GM21619 (cell line): ENCODE measurements around the gene CELSR1.
"Not testable (repeated sequence)": the region's sequence is repeated elsewhere in the genome, so short reads cannot be mapped to it uniquely, and the experiment has no call there.

ENCODE experiments used
- ATAC-seq: cut with Tn5 transposase; IDR thresholded peaks from one replicate; pipeline ENCODE4 v1.9.1; 2021; ENCODE audit not compliant: unreplicated experiment

Gene CELSR1

GRCh38 chr22:46483353-46483752 is 54.1 kb downstream of the CELSR1 start:
- ATAC-seq = no peak

DNA sequence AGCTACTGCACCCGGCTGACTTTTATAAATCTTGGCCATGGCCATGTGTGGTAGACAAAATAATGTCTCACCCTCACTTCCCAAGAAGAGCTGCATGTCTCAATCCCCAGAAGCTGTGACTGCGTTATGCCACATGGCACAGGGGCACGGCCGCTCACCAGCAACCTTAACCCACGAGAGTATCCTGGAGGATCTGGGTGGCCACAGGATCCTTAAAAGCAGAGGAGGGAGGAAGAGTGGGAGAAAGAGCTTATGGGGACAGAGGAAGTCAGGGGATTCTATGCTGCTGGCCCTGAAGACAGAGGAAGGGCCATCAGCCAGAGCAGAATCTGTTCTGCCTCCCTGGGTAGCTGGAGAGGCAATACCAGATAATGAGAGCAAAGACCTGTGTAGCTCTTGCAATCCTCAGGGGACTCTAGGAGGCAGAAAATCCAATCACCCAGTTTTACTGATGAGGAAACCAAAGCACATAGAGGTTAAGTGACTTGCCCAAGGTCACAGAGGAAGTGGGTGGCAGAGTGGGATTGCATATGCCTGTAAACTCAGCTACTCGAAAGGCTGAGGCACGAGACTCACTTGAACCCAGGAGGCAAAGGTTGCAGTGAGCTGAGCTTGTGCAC is 55.3 kb downstream of the CELSR1 start:
- no peak for ATAC-seq

- ATAC-seq = no peak
Measured at GRCh38 chr22:46481386-46481785, 56.0 kb downstream of the CELSR1 start.

- ATAC-seq = no peak
Measured at GRCh38 chr22:46480396-46480795, 57.0 kb downstream of the CELSR1 start.

DNA sequence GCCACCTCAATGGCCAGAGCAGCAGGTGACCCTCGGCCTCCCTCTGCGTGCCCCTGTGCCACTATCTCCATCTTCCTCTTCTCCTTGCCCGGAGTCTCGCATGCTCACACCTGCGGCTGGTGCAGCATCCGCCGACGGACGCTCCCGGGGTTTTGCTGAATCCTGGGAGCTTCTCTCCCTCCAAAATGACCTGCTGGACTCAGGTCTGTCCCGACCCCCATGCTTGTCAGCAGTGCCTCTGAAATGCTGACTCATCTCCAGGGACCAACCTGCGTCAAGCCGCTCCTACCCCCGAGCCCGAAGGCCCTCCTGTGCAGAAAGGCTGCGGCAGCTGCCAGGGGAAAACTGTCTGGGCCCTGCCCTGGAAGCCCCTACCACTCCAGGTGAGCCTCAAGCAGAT is 58.4 kb downstream of the CELSR1 start:
- ATAC-seq = no peak

DNA sequence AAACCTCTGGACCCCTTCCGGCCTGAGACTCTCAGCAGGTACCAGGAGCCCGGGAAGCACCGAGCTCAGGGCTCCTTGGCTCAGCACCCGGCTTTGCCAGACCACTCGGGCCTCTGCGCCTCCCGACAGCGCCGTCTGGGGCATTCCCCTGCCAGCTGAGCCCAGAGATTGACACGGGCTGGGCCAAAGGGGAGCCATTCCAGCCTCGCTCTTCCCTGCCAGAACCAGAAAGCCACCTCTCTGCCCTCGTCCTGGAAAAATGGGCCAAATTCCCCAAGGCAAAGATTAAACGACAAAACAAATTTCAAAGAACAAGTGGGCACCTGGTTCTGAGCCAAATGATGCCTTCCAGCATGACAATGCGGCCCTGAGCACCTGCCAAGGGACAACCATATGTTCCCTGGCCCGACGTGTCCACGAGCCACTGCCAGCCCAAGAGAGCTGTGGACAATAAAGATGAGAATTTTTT is 59.3 kb downstream of the CELSR1 start:
- no peak for ATAC-seq

- no peak for ATAC-seq
Measured at GRCh38 chr22:46476547-46476941, 60.9 kb downstream of the CELSR1 start.

DNA sequence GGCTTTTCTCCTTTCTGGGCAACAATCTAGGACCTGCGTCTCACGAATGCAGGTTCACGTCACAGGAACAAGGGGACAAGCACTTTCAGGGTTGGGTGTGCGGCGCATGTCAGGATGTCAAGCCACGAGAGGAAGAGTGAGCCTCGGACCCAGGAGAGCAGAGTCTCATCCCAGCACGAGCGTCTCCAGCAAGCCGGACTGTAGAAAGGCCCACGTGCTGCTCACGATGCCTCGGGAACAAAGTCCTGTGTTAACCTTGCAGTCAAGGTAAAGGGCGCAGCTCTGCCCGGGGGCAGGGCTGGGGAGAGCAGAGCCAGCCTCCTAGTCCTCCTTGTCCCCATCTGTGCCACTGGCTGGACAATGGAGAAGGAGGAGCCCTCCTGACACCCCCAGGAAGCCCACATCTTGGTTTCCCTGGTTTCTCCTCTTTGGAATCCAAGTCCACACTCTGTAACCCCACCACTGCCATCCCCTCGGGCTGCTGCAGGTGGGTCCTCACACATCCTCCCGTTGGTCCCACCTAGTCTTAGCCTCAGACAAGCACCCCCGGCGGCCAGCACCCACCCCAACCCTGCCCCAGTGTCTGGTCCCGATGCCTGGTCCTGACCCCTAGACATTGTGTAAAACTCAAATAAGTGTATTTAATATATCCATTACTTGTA is 63.4 kb downstream of the CELSR1 start:
- ATAC-seq = no peak

DNA sequence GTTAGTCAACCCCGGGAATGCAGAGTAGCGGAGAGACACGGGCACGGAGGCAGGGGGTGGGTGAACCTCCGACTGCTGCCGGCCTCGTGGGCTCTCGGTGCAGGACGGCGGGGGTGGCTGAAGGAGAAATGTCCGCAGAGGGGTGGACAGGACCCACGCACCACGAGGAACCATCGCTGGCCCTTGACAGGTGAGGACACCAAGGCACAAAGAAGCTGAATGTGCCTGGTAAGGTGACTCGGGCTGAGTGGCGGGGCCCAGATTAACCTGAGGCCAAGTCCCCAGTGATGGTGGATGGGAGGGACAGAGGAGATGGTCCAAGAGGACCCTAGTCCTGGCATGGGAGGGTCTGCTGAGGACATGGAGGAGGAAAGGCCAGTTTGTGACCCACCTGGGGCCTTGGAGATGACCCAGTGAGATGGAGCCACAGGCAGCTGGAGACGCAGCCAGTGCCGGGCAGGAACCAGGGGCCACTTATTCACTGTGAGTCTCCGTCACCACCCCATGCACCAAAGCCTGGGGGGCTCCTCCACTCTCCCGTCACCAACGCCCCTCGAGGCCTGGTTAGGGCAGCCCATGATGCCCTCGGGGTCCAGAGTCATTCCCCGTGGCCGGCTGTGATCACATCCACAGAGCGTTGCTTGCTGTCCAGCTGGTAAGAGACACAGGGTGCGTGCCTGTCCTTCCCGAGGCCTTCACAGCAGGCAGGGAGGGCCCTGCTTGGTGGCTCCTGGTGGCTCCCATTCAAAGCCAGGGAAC is 64.2 kb downstream of the CELSR1 start:
- no peak for ATAC-seq

DNA sequence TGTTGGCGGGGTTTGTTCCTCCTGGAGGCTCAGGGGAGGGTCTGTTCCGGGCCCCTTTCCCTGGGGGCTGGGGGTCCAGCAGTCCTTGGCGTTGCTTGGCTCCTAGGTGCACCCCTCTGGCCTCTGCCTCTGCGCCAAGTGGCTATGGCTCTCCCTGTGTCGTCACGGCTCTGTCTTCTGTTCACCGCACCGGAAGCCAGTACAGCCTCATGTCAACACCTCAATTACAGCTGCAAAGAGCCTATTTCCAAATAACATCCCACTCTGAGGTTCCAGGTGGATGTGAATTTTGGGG is 64.8 kb downstream of the CELSR1 start:
- no peak for ATAC-seq

GRCh38 chr22:46471901-46472721 is 65.3 kb downstream of the CELSR1 start:
- no peak for ATAC-seq

GRCh38 chr22:46471330-46471729 is 66.1 kb downstream of the CELSR1 start:
- not testable (repeated sequence) for ATAC-seq

- no peak for ATAC-seq
Measured at GRCh38 chr22:46469711-46470110, 67.7 kb downstream of the CELSR1 start.

GRCh38 chr22:46467006-46467405 is 70.4 kb downstream of the CELSR1 start:
- no peak for ATAC-seq

- ATAC-seq = no peak
Measured at GRCh38 chr22:46466255-46466676, 71.2 kb downstream of the CELSR1 start.

DNA sequence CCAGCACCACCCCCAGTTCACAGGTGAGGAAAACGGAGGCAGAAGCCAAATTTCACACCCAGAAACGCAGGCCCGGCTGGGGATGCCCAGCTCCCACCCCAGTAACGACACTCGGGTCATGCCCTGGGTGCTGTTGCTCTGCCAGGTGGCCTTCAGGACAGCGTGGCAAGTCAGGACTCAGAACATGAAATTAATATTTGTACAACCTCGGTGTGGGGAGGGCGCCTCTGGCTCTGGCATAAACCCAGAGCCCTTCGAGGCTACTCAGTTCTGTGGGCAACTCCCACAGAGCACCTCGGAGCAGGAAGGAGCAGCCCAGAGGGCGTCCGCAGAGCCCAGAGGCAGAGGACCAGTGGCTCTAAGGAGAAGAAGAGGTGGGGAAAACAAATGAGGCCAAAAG is 71.6 kb downstream of the CELSR1 start:
- ATAC-seq = no peak

- ATAC-seq = no peak
Measured at GRCh38 chr22:46465345-46465720, 72.1 kb downstream of the CELSR1 start.

DNA sequence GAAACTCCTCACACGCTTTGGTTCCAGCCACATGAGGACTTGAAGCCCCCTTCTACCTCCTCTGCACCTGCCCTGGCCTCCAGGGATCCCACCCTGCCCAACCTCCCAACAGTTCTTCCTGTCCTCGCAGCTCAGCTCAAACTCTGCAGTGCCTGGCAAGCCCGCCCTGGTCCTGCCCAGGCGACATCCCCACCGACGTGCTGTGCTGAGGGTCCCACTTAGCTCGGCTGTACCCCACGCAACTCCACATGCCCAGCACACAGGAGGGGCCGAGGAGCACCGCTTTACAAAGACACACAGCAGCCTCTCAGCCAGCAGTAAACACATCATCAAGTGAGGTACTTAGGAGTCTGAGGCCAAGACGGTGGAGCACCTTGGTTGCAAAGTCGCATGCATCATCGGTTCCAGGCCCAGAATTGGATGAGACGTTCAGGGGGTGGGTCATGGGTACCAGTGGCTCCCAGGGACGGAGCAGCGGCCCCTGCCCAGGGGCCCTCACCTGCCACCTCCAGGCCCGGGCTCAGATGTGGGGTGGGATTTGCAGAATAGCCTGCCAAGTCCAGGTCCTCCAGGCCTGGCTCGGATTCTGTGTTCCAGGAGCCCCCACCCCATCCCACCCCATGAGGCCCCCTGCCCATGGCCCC is 72.6 kb downstream of the CELSR1 start:
- no peak for ATAC-seq

- ATAC-seq = no peak
Measured at GRCh38 chr22:46464296-46464695, 73.1 kb downstream of the CELSR1 start.

- ATAC-seq = no peak
Measured at GRCh38 chr22:46463435-46464227, 73.8 kb downstream of the CELSR1 start.
